GM19455 (cell line): ENCODE results near the gene SLC22A7.

ENCODE experiments used
- ATAC-seq: cut with Tn5 transposase; IDR thresholded peaks from one replicate; pipeline ENCODE4 v1.9.1; 2021; ENCODE audit not compliant: unreplicated experiment

Gene SLC22A7

GRCh38 chr6:43265564-43265963 is 32.5 kb upstream of the SLC22A7 start:
- ATAC-seq = no peak

- ATAC-seq = no peak
These were observed 30.3 kb upstream of the SLC22A7 start for GRCh38 chr6:43267619-43268354.

- ATAC-seq = no peak
These were observed 29.7 kb upstream of the SLC22A7 start for GRCh38 chr6:43268355-43268700.

- no peak for ATAC-seq
These were observed 29.2 kb upstream of the SLC22A7 start for GRCh38 chr6:43268782-43269272.

- no peak for ATAC-seq
These were observed 28.6 kb upstream of the SLC22A7 start for GRCh38 chr6:43269273-43270007.

GRCh38 chr6:43271103-43271815 is 26.8 kb upstream of the SLC22A7 start:
- ATAC-seq = no peak

- ATAC-seq = no peak
These were observed 26.1 kb upstream of the SLC22A7 start for GRCh38 chr6:43271944-43272343.

- no peak for ATAC-seq
These were observed 24.4 kb upstream of the SLC22A7 start for GRCh38 chr6:43273707-43274106.

GRCh38 chr6:43274127-43274915 is 23.7 kb upstream of the SLC22A7 start:
- ATAC-seq = no peak

GRCh38 chr6:43274916-43275597 is 23.0 kb upstream of the SLC22A7 start:
- no peak for ATAC-seq

- no peak for ATAC-seq
These were observed 22.1 kb upstream of the SLC22A7 start for GRCh38 chr6:43275801-43276576.

- no peak for ATAC-seq
These were observed 21.3 kb upstream of the SLC22A7 start for GRCh38 chr6:43276577-43277305.

- no peak for ATAC-seq
These were observed 20.8 kb upstream of the SLC22A7 start for GRCh38 chr6:43277306-43277642.

- no peak for ATAC-seq
These were observed 20.2 kb upstream of the SLC22A7 start for GRCh38 chr6:43277643-43278523.

- no peak for ATAC-seq
These were observed 19.5 kb upstream of the SLC22A7 start for GRCh38 chr6:43278524-43279078.

- no peak for ATAC-seq
These were observed 17.8 kb upstream of the SLC22A7 start for GRCh38 chr6:43280234-43280633.

- ATAC-seq = no peak
These were observed 16.0 kb upstream of the SLC22A7 start for GRCh38 chr6:43282060-43282459.
